ENCODE results near the gene PHF21A.

DNA sequence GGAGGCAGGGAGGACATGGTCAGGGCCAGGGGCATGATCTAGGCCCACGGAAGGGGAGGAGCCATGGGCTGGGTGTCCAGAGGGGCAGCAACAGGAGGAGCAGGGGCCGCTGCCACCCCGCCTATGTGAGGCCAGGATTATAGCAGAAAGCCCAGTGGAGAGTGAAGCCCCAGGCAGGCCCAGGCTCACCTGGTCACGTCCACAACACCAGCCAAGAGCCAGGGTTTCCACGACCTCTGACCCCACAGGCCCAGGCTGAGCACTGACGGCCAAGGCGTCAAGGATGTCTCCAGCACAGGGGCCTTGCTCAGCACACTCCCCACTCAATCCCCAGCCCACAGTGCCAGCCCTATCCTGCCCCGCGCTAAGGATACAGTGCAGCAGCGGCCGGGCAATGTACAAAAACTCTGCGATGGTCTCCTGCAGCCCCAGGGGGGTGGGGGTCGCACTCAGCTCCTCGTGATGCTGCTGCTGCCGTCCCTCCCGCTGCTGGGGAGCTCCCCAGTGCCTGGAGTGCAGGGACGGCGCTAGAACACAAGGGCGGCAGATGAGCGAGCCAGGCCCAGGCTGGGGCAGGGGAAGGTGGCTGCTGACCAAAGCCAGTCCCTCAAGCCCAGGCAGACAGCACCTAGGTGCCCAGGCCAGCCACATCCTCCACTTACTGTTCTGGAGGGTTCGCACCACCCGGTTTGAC is 207.2 kb downstream of the PHF21A start:
- TF ChIP-seq ISL1 (CRISPR knock-in tag; IDR thresholded peaks at IDR 0.05): no peak
- TF ChIP-seq ZNF70 (CRISPR knock-in tag; IDR thresholded peaks at IDR 0.05): no peak
- TF ChIP-seq GLIS3 (CRISPR knock-in tag; IDR thresholded peaks at IDR 0.05): no peak
- TF ChIP-seq, protein P1, sequence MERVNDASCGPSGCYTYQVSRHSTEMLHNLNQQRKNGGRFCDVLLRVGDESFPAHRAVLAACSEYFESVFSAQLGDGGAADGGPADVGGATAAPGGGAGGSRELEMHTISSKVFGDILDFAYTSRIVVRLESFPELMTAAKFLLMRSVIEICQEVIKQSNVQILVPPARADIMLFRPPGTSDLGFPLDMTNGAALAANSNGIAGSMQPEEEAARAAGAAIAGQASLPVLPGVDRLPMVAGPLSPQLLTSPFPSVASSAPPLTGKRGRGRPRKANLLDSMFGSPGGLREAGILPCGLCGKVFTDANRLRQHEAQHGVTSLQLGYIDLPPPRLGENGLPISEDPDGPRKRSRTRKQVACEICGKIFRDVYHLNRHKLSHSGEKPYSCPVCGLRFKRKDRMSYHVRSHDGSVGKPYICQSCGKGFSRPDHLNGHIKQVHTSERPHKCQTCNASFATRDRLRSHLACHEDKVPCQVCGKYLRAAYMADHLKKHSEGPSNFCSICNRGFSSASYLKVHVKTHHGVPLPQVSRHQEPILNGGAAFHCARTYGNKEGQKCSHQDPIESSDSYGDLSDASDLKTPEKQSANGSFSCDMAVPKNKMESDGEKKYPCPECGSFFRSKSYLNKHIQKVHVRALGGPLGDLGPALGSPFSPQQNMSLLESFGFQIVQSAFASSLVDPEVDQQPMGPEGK (CRISPR knock-in tag; IDR thresholded peaks at IDR 0.05; ENCODE audit: borderline replicate concordance): no peak
- TF ChIP-seq RARB (CRISPR knock-in tag; IDR thresholded peaks at IDR 0.05): no peak
- TF ChIP-seq ESRRG (CRISPR knock-in tag; IDR thresholded peaks at IDR 0.05): no peak
- no peak for TF ChIP-seq ARNTL (CRISPR knock-in tag; IDR thresholded peaks at IDR 0.05; ENCODE audit: borderline replicate concordance, low read depth)
- TF ChIP-seq CREB5 (CRISPR knock-in tag; IDR thresholded peaks at IDR 0.05; ENCODE audit: low read depth): no peak
- no peak for TF ChIP-seq ZC3H10 (CRISPR knock-in tag; IDR thresholded peaks at IDR 0.05)
- no peak for TF ChIP-seq ZNF8 (CRISPR knock-in tag; IDR thresholded peaks at IDR 0.05)

Data from SK-N-SH treated with all-trans-retinoic acid at 6 μM for 48 hours (cell line).